ENCODE measurements around the gene OR10H5.

GRCh38 chr19:15737722-15738121 lies 49.7 kb upstream of the OR10H5 start, which contains the start of gene OR10H3:
- no peak for TF ChIP-seq CTCF (IDR thresholded peaks at IDR 0.05)
- TF ChIP-seq POLR2A (IDR thresholded peaks at IDR 0.05): no peak
